GM12878 (cell line): ENCODE results near the gene EXOC3L4. TPM values are rescaled to one million over a fixed set of nuclear protein-coding genes. Genes with fewer than 3 reads are reported as not detected.
A peak's percentile ranks its signal among the peaks of the same experiment; 100 is the strongest.
"Not testable (repeated sequence)": the region's sequence is repeated elsewhere in the genome, so short reads cannot be mapped to it uniquely, and the experiment has no call there.

ENCODE experiments used
- ATAC-seq: fragments of 200-7000 bp; cut with Tn5 transposase; 3 replicates; pipeline ENCODE4 v1.9.1; 2020; ENCODE audit warnings: mild to moderate bottlenecking, moderate library complexity
- BruUV-seq: library from RNA; stranded (reverse); fragments of 400-500 nt; replicated peaks from 2 replicates; lab custom pipeline; 2021; lab: Mats Ljungman, UMichigan
- CTCF ChIA-PET: fragments of 300-600 bp; sonication (Branson Sonifier 250); formaldehyde crosslinking; extraction: SDS; loops from one replicate; lab custom pipeline; 2021; ENCODE audit warnings: inconsistent platforms; lab: Yijun Ruan, JAX
- POLR2A ChIA-PET: fragments of 350-600 bp; formaldehyde crosslinking; extraction: SDS; loops from one replicate; lab custom pipeline; 2021; ENCODE audit warnings: inconsistent platforms; lab: Charles Lee
- RAD21 ChIA-PET: fragments of 300-600 bp; sonication (Branson Sonifier 250); formaldehyde crosslinking; loops from one replicate; lab custom pipeline; 2023; ENCODE audit warnings: antibody characterized with exemption; ENCODE audit not compliant: unreplicated experiment; lab: Charles Lee
- SMC1A ChIA-PET: fragments of 300-600 bp; sonication (Branson Sonifier 250); formaldehyde crosslinking; loops from one replicate; lab custom pipeline; 2023; ENCODE audit not compliant: unreplicated experiment, uncharacterized antibody; lab: Charles Lee
- DNase-seq: peaks from one replicate; pipeline ENCODE4 v3.0.0-alpha.2; 2011; ENCODE audit warnings: low read depth, low spot score
- FAIRE-seq: peaks from 3 replicates; lab custom pipeline; 2011; peaks lifted over from hg19 to GRCh38; lab: Jason Lieb, UNC
- H2AFZ ChIP-seq: 2 replicates; pipeline ENCODE4 v1.6.0; 2011; ENCODE audit warnings: low read depth, low read length, control low read depth; ENCODE audit not compliant: control insufficient read depth
- H3K27ac ChIP-seq: 2 replicates; pipeline ENCODE4 v1.5.1; 2011; ENCODE audit warnings: control low read depth; ENCODE audit not compliant: control insufficient read depth, insufficient read depth
- H3K27me3 ChIP-seq, 2 experiments: replicated peaks in 1 of 2; 2 replicates each; pipeline versions ENCODE4 v1.6.0 to v1.6.1; 2011; ENCODE audit warnings: low read length in 1 of 2; ENCODE audit not compliant: control insufficient read depth in 2 of 2, insufficient read depth in 2 of 2
- H3K36me3 ChIP-seq, 2 experiments: 2 replicates each; pipeline ENCODE4 v1.5.1; 2011; ENCODE audit warnings: low read length in 1 of 2; ENCODE audit not compliant: control insufficient read depth in 2 of 2, insufficient read depth in 2 of 2
- H3K4me1 ChIP-seq: 2 replicates; pipeline ENCODE4 v1.6.1; 2011; ENCODE audit warnings: mild to moderate bottlenecking, low read length, moderate library complexity, mixed read lengths; ENCODE audit not compliant: control insufficient read depth, insufficient read depth
- H3K4me2 ChIP-seq: 2 replicates; pipeline ENCODE4 v1.6.0; 2011; ENCODE audit warnings: control low read depth; ENCODE audit not compliant: control insufficient read depth, insufficient read depth
- H3K4me3 ChIP-seq: fragments of 200-600 bp; sonication (generic); 2 replicates; pipeline ENCODE4 v1.5.1; 2016
- H3K79me2 ChIP-seq: 2 replicates; pipeline ENCODE4 v1.6.0; 2011; ENCODE audit warnings: low read length; ENCODE audit not compliant: control insufficient read depth, insufficient read depth
- H3K9ac ChIP-seq: 2 replicates; pipeline ENCODE4 v1.8.0; 2011; ENCODE audit warnings: low read length, control low read depth, mixed read lengths; ENCODE audit not compliant: control insufficient read depth, insufficient read depth
- H3K9me3 ChIP-seq: replicated peaks from 3 replicates; pipeline ENCODE4 v1.5.1; 2011; ENCODE audit warnings: mild to moderate bottlenecking, low read length; ENCODE audit not compliant: control insufficient read depth, insufficient read depth
- H4K20me1 ChIP-seq: 2 replicates; pipeline ENCODE4 v1.6.0; 2011; ENCODE audit not compliant: control insufficient read depth, insufficient read depth
- CHD2 ChIP-seq: IDR thresholded peaks from 2 replicates; pipeline ENCODE4 v1.6.1; 2011; ENCODE audit warnings: low read depth, low read length, improper control_type of control experiment, borderline replicate concordance
- SMAD5 ChIP-seq: IDR thresholded peaks from 2 replicates; pipeline ENCODE4 v1.6.1; 2016; ENCODE audit warnings: antibody characterized with exemption, low read depth
- SPI1 ChIP-seq: IDR thresholded peaks from 2 replicates; pipeline ENCODE4 v1.6.1; 2011; ENCODE audit warnings: low read depth, mild to moderate bottlenecking, low read length, moderate library complexity, borderline replicate concordance; ENCODE audit not compliant: insufficient read depth
- ZBTB11 ChIP-seq: fragments of 450-650 bp; formaldehyde crosslinking; IDR thresholded peaks from 2 replicates; pipeline ENCODE4 v1.5.0; 2022; ENCODE audit warnings: mild to moderate bottlenecking, missing genetic modification characterization
- WGBS: methylation state at CpG from one replicate; pipeline ENCODE4 v1.1.6; 2016; ENCODE audit warnings: low lambda C conversion rate; ENCODE audit not compliant: insufficient replicate concordance, insufficient coverage; ENCODE audit errors: missing lambda C conversion rate; 5-methylcytosine and 5-hydroxymethylcytosine counted together
- in situ Hi-C: fragments of 300-500 bp; cut with MboI; formaldehyde crosslinking; loops from 9 replicates; pipeline ENCODE4 v1.14.3; 2018; ENCODE audit warnings: mixed read lengths
- intact Hi-C: fragments of 100-400 bp; cut with micrococcal nuclease; formaldehyde crosslinking; loops from one replicate; pipeline ENCODE4 v1.14.2; 2022; ENCODE audit not compliant: unreplicated experiment
- polyA plus RNA-seq, 11 experiments: library from polyadenylated mRNA; depleted of rRNA in 4 of 11; unstranded in 6 of 11; stranded (reverse) in 5 of 11; fragments of >200 nt; fragmentation: Nextera tagmentation in 4 of 11; fragmentation: Illumina TruSeq in 1 of 11; extraction: Ambion mirVana in 4 of 11; extraction: Trizol in 1 of 11; gene quantifications; 1 replicate in 1 of 11; 2 replicates in 10 of 11; pipeline versions ENCODE4 v1.2.1 to v1.2.3, GENCODE V29; 2011 to 2016; ENCODE audit warnings: inconsistent platforms in 2 of 11, missing spikeins in 2 of 11, low read depth in 1 of 11
- total RNA-seq, 4 experiments: library from RNA; depleted of rRNA in 3 of 4; stranded (reverse); fragments of >200 nt in 3 of 4; fragmentation: Illumina TruSeq in 1 of 4; extraction: Trizol in 1 of 4; gene quantifications; 2 replicates each; pipeline versions ENCODE4 v1.2.1 to v1.2.3, GENCODE V29; 2013 to 2021

Gene EXOC3L4
- total and polyA plus RNA-seq, 10 of the 15 experiments (the other 5 are each of a cell fraction or from before 2014, with no cell fraction given) = not detected

DNA sequence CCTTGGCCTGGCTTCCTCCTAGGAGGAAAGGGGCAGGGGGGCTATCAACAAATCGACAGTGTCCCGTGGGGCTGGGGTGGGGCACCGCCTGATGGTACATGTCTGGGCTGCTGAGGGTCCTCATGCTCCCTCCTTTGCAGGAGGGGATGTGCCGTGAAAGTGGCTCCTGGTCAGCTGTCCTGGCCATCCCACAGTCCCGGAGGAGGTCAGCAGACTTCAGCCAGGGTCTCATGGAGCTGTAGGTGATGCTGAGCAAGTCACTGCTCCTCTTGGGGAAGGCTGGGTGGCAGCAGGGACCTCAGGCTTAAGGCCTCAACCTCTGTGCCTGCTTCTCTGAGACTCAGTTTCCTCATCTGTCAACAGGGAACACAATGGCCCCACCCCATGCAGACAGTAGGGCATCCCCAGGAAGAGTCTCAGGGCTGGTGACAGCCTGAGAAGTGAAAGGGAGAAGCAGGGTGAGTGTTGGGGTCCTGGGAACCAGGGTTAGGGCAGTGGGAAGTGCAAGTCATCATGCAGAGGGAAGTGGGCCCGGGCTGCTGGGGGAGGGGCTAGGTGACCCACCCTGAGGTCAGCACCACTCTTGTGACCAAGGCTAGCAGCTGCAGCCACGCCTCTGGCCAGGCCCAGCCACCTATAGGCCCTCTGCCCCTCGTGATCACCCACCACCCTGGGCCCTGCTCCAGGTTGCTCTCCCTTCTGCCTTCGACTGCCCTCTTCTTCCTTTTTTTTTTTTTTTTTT is 24.3 kb downstream of the EXOC3L4 start:
- TF ChIP-seq ZBTB11 (CRISPR knock-in tag) = no peak
- no peak for TF ChIP-seq CHD2
- no peak for TF ChIP-seq SMAD5
- peak; percentile 49; the same call in 1 of the 2 replicates for TF ChIP-seq SPI1
- no TSS peak for BruUV-seq
- H2AFZ ChIP-seq = no peak overlapping the region
- H3K4me1 ChIP-seq = peaks cover 33% of the 10 kb centered on the region
- no peaks in the 10 kb centered on the region for H4K20me1 ChIP-seq
- no peaks in the 10 kb centered on the region for H3K36me3 ChIP-seq
- ChIA-PET POLR2A (interaction anchor here (0.7 kb wide), 2 partner anchors 8 to 10 kb away, joined by 3 to 6 read pairs; no protein-coding TSS in a partner anchor), RAD21 (interaction anchor here (1.1 kb wide), 1 partner anchor 14 kb away, joined by 3 read pairs; no protein-coding TSS in a partner anchor), CTCF (interaction anchor here (0.7 to 4.9 kb wide), 3 partner anchors 10 to 274 kb away, joined by 3 to 23 read pairs (median 4); no protein-coding TSS in a partner anchor), SMC1A (interaction anchor here (2.3 kb wide), 1 partner anchor 13 kb away, joined by 7 read pairs; no protein-coding TSS in a partner anchor)
- no peak overlapping the region for H3K9ac ChIP-seq
- ATAC-seq = no peak
- FAIRE-seq = no peak
- no peak overlapping the region for H3K4me2 ChIP-seq
- in situ Hi-C loops (no loop called here), intact Hi-C loops (no loop called here)
- H3K27me3 ChIP-seq = no peaks in the 10 kb centered on the region
- H3K27ac ChIP-seq = no peak overlapping the region
- no peak for DNase-seq
- 38% methylated on average over 9 of the region's 9 CpGs for whole genome bisulfite sequencing
- H3K79me2 ChIP-seq = peaks cover 4% of the 10 kb centered on the region
- no peak overlapping the region for H3K4me3 ChIP-seq
- H3K9me3 ChIP-seq = no peaks in the 10 kb centered on the region

DNA sequence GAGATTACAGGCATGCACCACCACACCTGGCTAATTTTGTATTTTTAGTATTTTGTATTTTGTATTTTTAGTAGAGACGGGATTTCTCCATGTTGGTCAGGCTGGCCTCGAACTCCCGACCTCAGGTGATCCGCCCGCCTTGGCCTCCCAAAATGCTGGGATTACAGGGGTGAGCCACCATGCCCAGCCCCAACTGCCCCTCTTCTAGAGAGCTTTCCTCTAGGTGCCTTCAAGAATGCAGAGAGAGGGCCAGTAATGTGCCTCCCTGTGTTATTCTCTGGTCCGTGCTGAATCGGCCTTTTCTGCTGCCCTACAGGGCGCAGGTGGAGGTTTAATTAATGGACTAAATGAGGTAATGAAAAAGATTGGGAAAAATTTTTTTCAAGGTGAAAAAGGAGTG is 25.0 kb downstream of the EXOC3L4 start:
- intact Hi-C loops, ATAC-seq, BruUV-seq, FAIRE-seq, H3K27ac ChIP-seq, H3K9me3 ChIP-seq, H3K9ac ChIP-seq, H3K27me3 ChIP-seq, H3K4me2 ChIP-seq, H3K36me3 ChIP-seq, H3K4me3 ChIP-seq, DNase-seq, in situ Hi-C loops, H2AFZ ChIP-seq, H4K20me1 ChIP-seq: not testable (repeated sequence)
- CTCF ChIA-PET = interaction anchor here (0.7 to 4.9 kb wide), 3 partner anchors 11 to 273 kb away, joined by 3 to 23 read pairs (median 4); no protein-coding TSS in a partner anchor
- POLR2A ChIA-PET = interaction anchor here (0.7 kb wide), 1 partner anchor 8 kb away, joined by 6 read pairs; no protein-coding TSS in a partner anchor
- RAD21 ChIA-PET = interaction anchor here (1.1 kb wide), 1 partner anchor 15 kb away, joined by 3 read pairs; no protein-coding TSS in a partner anchor
- 77% methylated on average over 8 of the region's 8 CpGs for WGBS
- Histone ChIP-seq H3K79me2 (peaks cover 11% of the 10 kb centered on the region), H3K4me1 (peaks cover 30% of the 10 kb centered on the region)
- SMC1A ChIA-PET = interaction anchor here (2.3 kb wide), 1 partner anchor 14 kb away, joined by 7 read pairs; no protein-coding TSS in a partner anchor
